Endothelial cell of umbilical vein (primary cell): Measurements from ENCODE around the gene COX14. TPM values are rescaled to one million over a fixed set of nuclear protein-coding genes. Genes with fewer than 3 reads are reported as not detected.

Experiments used
- BruUV-seq: library from RNA; stranded (reverse); fragments of 400-500 nt; replicated peaks from 2 replicates; lab custom pipeline; 2021; lab: Mats Ljungman, UMichigan
- CTCF ChIA-PET: fragments of 300-600, 350-600 bp; sonication (Branson Sonifier 250); formaldehyde crosslinking; loops from one replicate; lab custom pipeline; 2021; ENCODE audit warnings: antibody characterized with exemption, inconsistent platforms; lab: Charles Lee
- POLR2A ChIA-PET: fragments of 300-600, 350-600 bp; sonication (Branson Sonifier 250); formaldehyde crosslinking; loops from one replicate; lab custom pipeline; 2021; ENCODE audit warnings: antibody characterized with exemption, inconsistent platforms; lab: Charles Lee
- DNase-seq: peaks from one replicate; pipeline ENCODE4 v3.0.0-alpha.2; 2011; ENCODE audit warnings: low read depth, low spot score
- FAIRE-seq: peaks from 2 replicates; lab custom pipeline; 2011; peaks lifted over from hg19 to GRCh38; lab: Jason Lieb, UNC
- H2AFZ ChIP-seq: 2 replicates; pipeline ENCODE4 v1.6.0; 2012; ENCODE audit warnings: low read depth, low read length, control low read depth, inconsistent platforms
- H3K27ac ChIP-seq: 2 replicates; pipeline ENCODE4 v1.5.1; 2011; ENCODE audit warnings: low read depth, mild to moderate bottlenecking, control low read depth, low read length, moderate library complexity; ENCODE audit not compliant: insufficient read depth
- H3K27me3 ChIP-seq, 2 experiments: 2 replicates each; pipeline versions ENCODE4 v1.6.0 to v1.6.1; 2011; ENCODE audit warnings: low read length in 2 of 2, mixed read lengths in 1 of 2; ENCODE audit not compliant: control insufficient read depth in 2 of 2, insufficient read depth in 2 of 2
- H3K36me3 ChIP-seq, 2 experiments: 2 replicates in 1 of 2; 3 replicates in 1 of 2; pipeline ENCODE4 v1.5.1; 2011; ENCODE audit warnings: low read length in 2 of 2, mild to moderate bottlenecking in 1 of 2, moderate library complexity in 1 of 2; ENCODE audit not compliant: control insufficient read depth in 2 of 2, insufficient read depth in 2 of 2; ENCODE audit errors: extremely low read depth in 1 of 2
- H3K4me1 ChIP-seq: 3 replicates; pipeline ENCODE4 v1.5.1; 2011; ENCODE audit warnings: mild to moderate bottlenecking, low read length; ENCODE audit not compliant: control insufficient read depth, insufficient read depth; ENCODE audit errors: extremely low read depth
- H3K4me2 ChIP-seq: 2 replicates; pipeline ENCODE4 v1.6.1; 2011; ENCODE audit warnings: low read length, control low read depth, mixed read lengths; ENCODE audit not compliant: insufficient read depth
- H3K4me3 ChIP-seq, 3 experiments: fragments of 200-600 bp in 1 of 3; sonication (generic), shearing (Covaris generic) in 1 of 3; replicated peaks in 1 of 3; 2 replicates each; pipeline ENCODE4 v1.5.1; 2011 to 2016; ENCODE audit warnings: control low read depth in 3 of 3, low read length in 3 of 3, mild to moderate bottlenecking in 2 of 3, inconsistent platforms in 1 of 3, low read depth in 1 of 3, moderate library complexity in 1 of 3; ENCODE audit not compliant: insufficient read depth in 1 of 3
- H3K79me2 ChIP-seq: 2 replicates; pipeline ENCODE4 v1.6.0; 2012; ENCODE audit warnings: low read length, inconsistent platforms; ENCODE audit not compliant: control insufficient read depth, insufficient read depth
- H3K9ac ChIP-seq: replicated peaks from 2 replicates; pipeline ENCODE3; 2011; ENCODE audit warnings: low read length, control low read depth; ENCODE audit not compliant: insufficient read depth; ENCODE audit errors: extremely low read depth
- H3K9me1 ChIP-seq: replicated peaks from 3 replicates; pipeline ENCODE4 v1.6.0; 2011; ENCODE audit warnings: mild to moderate bottlenecking, low read length; ENCODE audit not compliant: control insufficient read depth, insufficient read depth; ENCODE audit errors: extremely low read depth
- H3K9me3 ChIP-seq: replicated peaks from 2 replicates; pipeline ENCODE4 v1.5.1; 2012; ENCODE audit warnings: low read length, inconsistent platforms; ENCODE audit not compliant: control insufficient read depth, insufficient read depth
- H4K20me1 ChIP-seq: replicated peaks from 2 replicates; pipeline ENCODE3; 2011; ENCODE audit warnings: mild to moderate bottlenecking, low read length; ENCODE audit not compliant: control insufficient read depth, insufficient read depth; ENCODE audit errors: extremely low read depth
- EZH2 ChIP-seq: IDR thresholded peaks from 2 replicates; pipeline ENCODE4 v1.6.1; 2012; ENCODE audit warnings: borderline replicate concordance, low read depth, mild to moderate bottlenecking, moderate library complexity, low read length, inconsistent platforms; ENCODE audit not compliant: severe bottlenecking
- FOS ChIP-seq: IDR thresholded peaks from 2 replicates; pipeline ENCODE4 v1.6.1; 2011; ENCODE audit warnings: mild to moderate bottlenecking, low read length, moderate library complexity, borderline replicate concordance; ENCODE audit not compliant: insufficient read depth
- GATA2 ChIP-seq: IDR thresholded peaks from 2 replicates; pipeline ENCODE4 v1.7.0; 2011; ENCODE audit warnings: low read depth, mild to moderate bottlenecking, moderate library complexity, mixed read lengths, low read length; ENCODE audit not compliant: insufficient read length, insufficient read depth
- JUN ChIP-seq: IDR thresholded peaks from 2 replicates; pipeline ENCODE4 v1.6.1; 2011; ENCODE audit warnings: borderline replicate concordance, low read depth; ENCODE audit not compliant: insufficient read length, insufficient read depth
- MYC ChIP-seq: IDR thresholded peaks from one replicate; pipeline ENCODE4 v1.6.1; 2011; ENCODE audit warnings: mild to moderate bottlenecking, low read depth, low read length
- POLR2A ChIP-seq: IDR thresholded peaks from 2 replicates; pipeline ENCODE4 v1.6.1; 2012; ENCODE audit warnings: low read depth, mild to moderate bottlenecking, control low read depth, low read length
- POLR2AphosphoS5 ChIP-seq: IDR thresholded peaks from 2 replicates; pipeline ENCODE4 v1.6.1; 2012; ENCODE audit warnings: low read depth, mild to moderate bottlenecking, control low read depth, low read length, moderate library complexity; ENCODE audit not compliant: insufficient read depth
- dilution Hi-C: fragments of 300-500 bp; cut with MboI; formaldehyde crosslinking; loops from one replicate; pipeline ENCODE4 v1.15.0; 2019; ENCODE audit warnings: low sequenced_read_pairs; ENCODE audit not compliant: extremely low pct_ligation_motif_present
- intact Hi-C: fragments of 100-400 bp; cut with micrococcal nuclease; formaldehyde crosslinking; loops from one replicate; pipeline ENCODE4 v1.10.0; 2022
- polyA plus RNA-seq, 4 experiments: library from polyadenylated mRNA; depleted of rRNA in 3 of 4; stranded (reverse) in 3 of 4; unstranded in 1 of 4; fragments of >200 nt; gene quantifications; 2 replicates each; pipeline versions ENCODE4 v1.2.1 to v1.2.3, GENCODE V29; 2011 to 2012; ENCODE audit warnings: missing spikeins in 1 of 4
- total RNA-seq: library from RNA; stranded (reverse); gene quantifications from 2 replicates; pipeline ENCODE4 v1.2.3, GENCODE V29; 2021
- TF ChIP-seq, protein P1 (sequence below), 2 donors: IDR thresholded peaks; 1 replicate in 1 of 2; 2 replicates in 1 of 2; pipeline ENCODE4 v1.5.1; 2011; ENCODE audit warnings: low read length in 2 of 2, mild to moderate bottlenecking in 2 of 2, moderate library complexity in 2 of 2, control low read depth in 1 of 2, inconsistent platforms in 1 of 2, low read depth in 1 of 2; ENCODE audit not compliant: insufficient read depth in 1 of 2; ENCODE audit errors: extremely low read depth in 1 of 2
- TF ChIP-seq, protein P2 (sequence below): IDR thresholded peaks from 2 replicates; pipeline ENCODE4 v1.6.1; 2011; ENCODE audit not compliant: insufficient read depth, insufficient read length

Gene COX14
- total and polyA plus RNA-seq, 2 donors (not counting 3 experiments of a cell fraction or from before 2014, with no cell fraction given) = 40.3 to 106 TPM

DNA sequence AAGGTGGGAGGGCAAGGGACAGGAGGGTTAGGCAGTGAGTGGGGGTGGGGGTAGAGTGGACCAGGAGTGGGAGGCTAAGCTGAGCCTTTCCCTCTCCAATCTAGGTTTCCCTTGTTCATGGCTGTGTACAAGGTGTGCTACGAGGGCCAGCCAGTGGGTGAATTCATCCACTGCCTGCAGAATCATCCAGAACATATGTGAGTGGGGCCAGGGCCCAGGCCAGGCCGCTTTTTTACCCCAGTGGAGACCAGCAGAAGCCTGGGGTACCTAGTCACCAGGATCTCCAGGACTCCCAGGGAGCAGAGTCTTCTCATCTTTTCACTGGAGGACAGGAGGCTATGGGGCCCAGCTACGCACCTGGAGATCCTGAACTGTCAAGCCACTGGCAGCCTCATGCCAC is 2.7 kb upstream of the COX14 start:
- no peak overlapping the region for H3K4me3 ChIP-seq
- FAIRE-seq = no peak
- no peak overlapping the region for H3K9ac ChIP-seq
- no peak for DNase-seq
- no TSS peak for BruUV-seq
- H3K79me2 ChIP-seq = peaks cover 7% of the 10 kb centered on the region
- H3K4me1 ChIP-seq = peaks cover 9% of the 10 kb centered on the region
- ChIA-PET POLR2A (no interaction called here), CTCF (interaction anchor here (1.2 to 4.5 kb wide), 5 partner anchors 8 to 95 kb away, joined by 3 to 89 read pairs (median 12); partner anchors contain the start of genes GPD1 and SMARCD1)
- H2AFZ ChIP-seq = no peak overlapping the region
- no peaks in the 10 kb centered on the region for H3K27me3 ChIP-seq
- intact Hi-C loops = no loop called here
- no peaks in the 10 kb centered on the region for H3K9me3 ChIP-seq
- dilution Hi-C loops = no loop called here
- H3K9me1 ChIP-seq = no peaks in the 10 kb centered on the region
- H3K36me3 ChIP-seq = no peaks in the 10 kb centered on the region
- no peak overlapping the region for H3K27ac ChIP-seq
- H3K4me2 ChIP-seq = no peak overlapping the region
- TF ChIP-seq, protein P1, sequence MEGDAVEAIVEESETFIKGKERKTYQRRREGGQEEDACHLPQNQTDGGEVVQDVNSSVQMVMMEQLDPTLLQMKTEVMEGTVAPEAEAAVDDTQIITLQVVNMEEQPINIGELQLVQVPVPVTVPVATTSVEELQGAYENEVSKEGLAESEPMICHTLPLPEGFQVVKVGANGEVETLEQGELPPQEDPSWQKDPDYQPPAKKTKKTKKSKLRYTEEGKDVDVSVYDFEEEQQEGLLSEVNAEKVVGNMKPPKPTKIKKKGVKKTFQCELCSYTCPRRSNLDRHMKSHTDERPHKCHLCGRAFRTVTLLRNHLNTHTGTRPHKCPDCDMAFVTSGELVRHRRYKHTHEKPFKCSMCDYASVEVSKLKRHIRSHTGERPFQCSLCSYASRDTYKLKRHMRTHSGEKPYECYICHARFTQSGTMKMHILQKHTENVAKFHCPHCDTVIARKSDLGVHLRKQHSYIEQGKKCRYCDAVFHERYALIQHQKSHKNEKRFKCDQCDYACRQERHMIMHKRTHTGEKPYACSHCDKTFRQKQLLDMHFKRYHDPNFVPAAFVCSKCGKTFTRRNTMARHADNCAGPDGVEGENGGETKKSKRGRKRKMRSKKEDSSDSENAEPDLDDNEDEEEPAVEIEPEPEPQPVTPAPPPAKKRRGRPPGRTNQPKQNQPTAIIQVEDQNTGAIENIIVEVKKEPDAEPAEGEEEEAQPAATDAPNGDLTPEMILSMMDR (IDR thresholded peaks at IDR 0.05; ENCODE audit: extremely low read depth in 1 of 2, insufficient read depth in 1 of 2, low read depth in 1 of 2, low read length in 2 of 2) = no peak
- TF ChIP-seq FOS (no peak), JUN (no peak), POLR2AphosphoS5 (no peak), GATA2 (no peak), EZH2 (no peak), MYC (no peak), POLR2A (no peak)
- TF ChIP-seq, protein P2, sequence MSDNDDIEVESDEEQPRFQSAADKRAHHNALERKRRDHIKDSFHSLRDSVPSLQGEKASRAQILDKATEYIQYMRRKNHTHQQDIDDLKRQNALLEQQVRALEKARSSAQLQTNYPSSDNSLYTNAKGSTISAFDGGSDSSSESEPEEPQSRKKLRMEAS = no peak
- no peaks in the 10 kb centered on the region for H4K20me1 ChIP-seq
